ENCODE data around the gene FBN2. TPM values are rescaled to one million over a fixed set of nuclear protein-coding genes. Genes with fewer than 3 reads are reported as not detected.
A peak's percentile ranks its signal among the peaks of the same experiment; 100 is the strongest.
"Not testable (repeated sequence)": the region's sequence is repeated elsewhere in the genome, so short reads cannot be mapped to it uniquely, and the experiment has no call there.

FBN2 gene
- total RNA-seq, 1 donor from 2014 or later, result 244 TPM

GRCh38 chr5:128522336-128522735 is 15.7 kb downstream of the FBN2 start:
- Mint-ChIP-seq H3K27ac (no peak overlapping the region), H3K4me1 (peaks cover 2% of the 10 kb centered on the region), H3K9me3 (no peaks in the 10 kb centered on the region), H3K27me3 (ENCODE audit: low read depth) (no peaks in the 10 kb centered on the region), H3K36me3 (peaks cover 58% of the 10 kb centered on the region), H3K4me3 (no peak overlapping the region)
- TF ChIP-seq CTCF (IDR thresholded peaks at IDR 0.05; ENCODE audit: unreplicated experiment), result no peak
- no peak for DNase-seq (ENCODE audit: low spot score in 2 of 2, unreplicated experiment in 2 of 2)

GRCh38 chr5:128519827-128520226 is 18.2 kb downstream of the FBN2 start:
- Mint-ChIP-seq H3K27ac (no peak overlapping the region), H3K36me3 (peaks cover 47% of the 10 kb centered on the region), H3K9me3 (no peaks in the 10 kb centered on the region), H3K4me3 (no peak overlapping the region), H3K4me1 (no peaks in the 10 kb centered on the region), H3K27me3 (ENCODE audit: low read depth) (no peaks in the 10 kb centered on the region)
- DNase-seq (ENCODE audit: low spot score in 2 of 2, unreplicated experiment in 2 of 2), result no peak
- TF ChIP-seq CTCF (IDR thresholded peaks at IDR 0.05; ENCODE audit: unreplicated experiment), result no peak

GRCh38 chr5:128516978-128517377 is 21.1 kb downstream of the FBN2 start:
- H3K36me3 Mint-ChIP-seq, result peaks cover 34% of the 10 kb centered on the region
- no peaks in the 10 kb centered on the region for H3K27me3 Mint-ChIP-seq (ENCODE audit: low read depth)
- no peak for TF ChIP-seq CTCF (IDR thresholded peaks at IDR 0.05; ENCODE audit: unreplicated experiment)
- H3K4me1 Mint-ChIP-seq, result peaks cover 9% of the 10 kb centered on the region
- no peak for DNase-seq (ENCODE audit: low spot score in 2 of 2, unreplicated experiment in 2 of 2)
- no peak overlapping the region for H3K4me3 Mint-ChIP-seq
- H3K9me3 Mint-ChIP-seq, result no peaks in the 10 kb centered on the region
- no peak overlapping the region for H3K27ac Mint-ChIP-seq

GRCh38 chr5:128513806-128514205 is 24.2 kb downstream of the FBN2 start:
- H3K27ac Mint-ChIP-seq, result peak overlapping the region; percentile 54
- no peaks in the 10 kb centered on the region for H3K27me3 Mint-ChIP-seq (ENCODE audit: low read depth)
- peaks cover 34% of the 10 kb centered on the region for H3K36me3 Mint-ChIP-seq
- no peak for DNase-seq (ENCODE audit: low spot score in 2 of 2, unreplicated experiment in 2 of 2)
- H3K4me1 Mint-ChIP-seq, result peaks cover 9% of the 10 kb centered on the region
- peaks cover 6% of the 10 kb centered on the region for H3K9me3 Mint-ChIP-seq
- no peak overlapping the region for H3K4me3 Mint-ChIP-seq
- no peak for TF ChIP-seq CTCF (IDR thresholded peaks at IDR 0.05; ENCODE audit: unreplicated experiment)

- Mint-ChIP-seq H3K4me3 (no peak overlapping the region), H3K9me3 (peaks cover 12% of the 10 kb centered on the region), H3K27me3 (ENCODE audit: low read depth) (no peaks in the 10 kb centered on the region), H3K36me3 (peaks cover 32% of the 10 kb centered on the region), H3K27ac (no peak overlapping the region), H3K4me1 (peaks cover 9% of the 10 kb centered on the region)
- no peak for DNase-seq (ENCODE audit: low spot score in 2 of 2, unreplicated experiment in 2 of 2)
- TF ChIP-seq CTCF (IDR thresholded peaks at IDR 0.05; ENCODE audit: unreplicated experiment), result no peak
Measured at GRCh38 chr5:128512894-128513293, 25.2 kb downstream of the FBN2 start.

- Mint-ChIP-seq H3K27me3 (ENCODE audit: low read depth) (no peaks in the 10 kb centered on the region), H3K27ac (no peak overlapping the region), H3K4me3 (no peak overlapping the region), H3K4me1 (no peaks in the 10 kb centered on the region), H3K36me3 (peaks cover 69% of the 10 kb centered on the region), H3K9me3 (peaks cover 52% of the 10 kb centered on the region)
- TF ChIP-seq CTCF (IDR thresholded peaks at IDR 0.05; ENCODE audit: unreplicated experiment), result no peak
- no peak for DNase-seq (ENCODE audit: low spot score in 2 of 2, unreplicated experiment in 2 of 2)
Measured at GRCh38 chr5:128506643-128507042, 31.4 kb downstream of the FBN2 start.

- H3K27me3 Mint-ChIP-seq (ENCODE audit: low read depth), result not testable (repeated sequence)
Measured at GRCh38 chr5:128503727-128504126, 34.3 kb downstream of the FBN2 start.

More at GRCh38 chr5:128503727-128504126, 34.3 kb downstream of the FBN2 start:
- not testable (repeated sequence) for H3K4me1 Mint-ChIP-seq; H3K4me3 Mint-ChIP-seq; H3K27ac Mint-ChIP-seq; DNase-seq (ENCODE audit: low spot score in 2 of 2, unreplicated experiment in 2 of 2)
- Mint-ChIP-seq H3K36me3 (peaks cover 53% of the 10 kb centered on the region), H3K9me3 (peaks cover 45% of the 10 kb centered on the region)
